ENCODE measurements around the gene GPR15.

DNA sequence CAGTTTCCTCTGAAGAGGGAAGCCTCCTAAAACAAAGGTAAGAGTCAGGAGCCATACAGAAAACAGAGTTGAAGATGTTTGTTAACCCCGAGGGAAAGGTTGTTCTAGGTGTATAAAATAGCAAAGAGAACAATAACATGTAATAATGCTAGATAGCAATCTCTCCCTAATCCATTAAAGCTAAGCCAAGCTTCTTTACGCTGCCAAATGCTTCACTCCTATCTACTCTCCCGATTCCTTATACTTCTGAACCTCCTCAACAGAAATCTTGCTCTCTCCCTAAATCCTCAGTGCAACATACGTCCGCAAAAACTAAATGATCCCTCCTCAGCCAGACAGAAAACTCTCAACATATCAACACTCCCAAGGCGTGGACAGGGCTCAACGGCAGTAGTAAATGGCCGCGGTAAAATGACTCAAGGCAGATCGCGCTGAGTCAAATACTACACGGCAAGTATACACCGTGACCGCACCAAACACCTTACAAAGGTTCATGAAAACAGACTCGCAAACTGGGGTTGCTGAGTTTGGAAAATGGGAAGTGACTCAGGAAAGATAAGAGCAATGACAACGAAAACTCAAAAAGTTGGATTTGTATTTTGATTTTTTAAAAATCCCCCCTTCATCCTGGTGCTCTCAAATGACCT lies 9.8 kb upstream of the GPR15 start:
- TF ChIP-seq POLR2AphosphoS5 (IDR thresholded peaks at IDR 0.05): no peak
- no peak for TF ChIP-seq CTCF (IDR thresholded peaks at IDR 0.05)
- no peak for TF ChIP-seq EP300 (IDR thresholded peaks at IDR 0.05)
- TF ChIP-seq POLR2A (IDR thresholded peaks at IDR 0.05): no peak
